Measurements from ENCODE around the gene TFCP2L1.
"Not testable (repeated sequence)": the region's sequence is repeated elsewhere in the genome, so short reads cannot be mapped to it uniquely, and the experiment has no call there.

TFCP2L1 gene

DNA sequence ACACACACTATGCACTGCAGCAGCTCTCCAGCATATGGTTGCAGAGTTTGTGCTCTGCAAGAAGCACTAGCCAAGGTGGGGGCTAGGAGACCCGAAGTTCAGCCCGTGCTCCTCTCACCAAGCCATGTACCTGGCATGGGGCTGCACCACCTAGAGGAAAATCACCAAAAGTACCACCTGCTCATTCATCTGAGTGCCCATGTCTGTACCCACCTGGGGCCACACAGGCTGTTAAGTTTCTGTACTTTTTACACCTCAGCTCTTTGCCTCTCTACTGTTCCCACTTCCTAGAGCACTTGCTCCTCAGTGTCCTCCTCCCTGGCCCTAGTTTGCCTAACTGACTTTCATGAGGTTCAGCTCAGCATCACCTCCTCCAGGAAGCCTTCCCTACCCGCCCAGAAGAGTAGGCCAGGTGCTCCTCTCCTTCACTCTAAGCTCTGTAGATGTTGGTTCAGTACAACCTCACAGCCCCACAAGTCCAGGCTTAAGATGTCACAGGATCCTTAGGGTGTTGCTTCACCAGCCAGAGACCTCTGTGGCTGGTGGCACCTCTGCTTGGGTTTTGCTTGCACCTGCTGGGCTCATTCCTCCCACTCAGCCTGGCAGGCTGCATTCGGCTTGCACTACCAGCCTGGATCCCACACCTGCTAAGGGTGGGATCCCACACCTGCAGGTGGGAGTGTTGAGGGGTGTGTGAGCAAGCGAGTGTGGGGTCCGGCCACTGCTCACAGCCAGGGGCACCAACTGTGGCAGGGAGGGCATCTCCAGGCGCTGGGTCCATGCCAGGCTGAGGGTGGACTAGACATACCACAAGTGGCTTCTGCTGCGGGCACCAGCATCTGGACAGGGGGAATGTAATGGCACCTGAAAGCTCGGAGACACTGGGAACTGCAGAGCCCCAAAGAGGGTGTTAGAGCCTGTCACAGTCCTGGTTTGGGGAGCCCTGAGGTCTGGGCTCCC, 10.2 kb upstream of the TFCP2L1 start:
- no peak for DNase-seq

DNA sequence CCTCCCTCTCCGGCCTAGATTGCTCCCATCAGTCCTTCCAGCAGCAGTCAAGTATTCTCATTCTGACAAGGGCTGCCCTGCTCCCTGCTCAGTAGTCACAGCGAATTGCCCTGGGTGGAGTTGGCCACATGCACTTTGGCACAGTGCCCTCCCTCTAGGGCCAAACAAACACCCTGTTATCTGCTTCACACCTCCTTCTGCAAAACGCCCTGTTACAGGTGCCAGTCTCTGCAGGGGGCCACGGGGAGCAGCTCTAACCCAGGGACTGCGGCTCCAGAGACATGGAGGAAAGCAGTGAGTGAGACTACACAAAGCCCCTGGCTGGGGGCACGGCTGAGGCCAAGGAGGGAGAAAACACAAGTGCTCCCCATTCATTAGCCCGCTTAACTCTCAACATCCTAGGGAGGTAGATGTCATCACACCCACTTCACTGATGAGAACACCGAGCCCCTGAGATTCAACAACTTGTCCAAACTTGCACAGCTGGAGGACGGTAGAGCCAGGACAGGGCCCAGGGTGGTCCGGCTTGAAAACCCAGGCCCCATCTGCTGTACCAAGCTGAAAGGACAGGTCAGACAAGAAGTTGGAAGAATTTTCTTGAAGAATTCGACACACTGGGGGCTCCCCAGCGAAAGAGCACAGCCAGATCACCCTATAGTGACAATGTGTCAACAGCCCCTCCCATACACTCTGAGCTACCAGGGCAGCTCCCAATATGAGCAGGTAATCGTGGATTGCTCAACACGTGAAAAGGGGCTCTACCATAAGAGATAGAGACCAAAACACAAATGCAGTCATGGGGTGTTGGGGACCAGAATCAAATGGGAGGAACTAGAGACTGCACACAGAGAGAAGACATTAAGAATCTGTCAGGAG, 8.7 kb upstream of the TFCP2L1 start:
- no peak for DNase-seq

DNA sequence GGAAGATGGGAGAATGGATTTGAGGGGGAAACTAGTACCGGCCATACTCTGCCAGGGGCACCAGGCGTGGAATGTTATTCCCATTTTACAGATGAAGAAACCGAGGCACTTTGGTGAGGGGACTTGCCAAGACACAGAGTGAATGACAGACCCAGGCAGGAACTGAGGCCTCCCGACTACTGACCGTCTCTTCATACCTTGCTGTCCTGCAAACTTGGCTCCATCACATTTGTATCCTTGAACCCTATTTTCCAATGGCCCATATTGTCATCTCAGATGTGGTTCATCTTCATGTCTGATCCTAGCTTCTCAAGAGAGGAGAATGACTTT, 6.2 kb upstream of the TFCP2L1 start:
- DNase-seq, result no peak

DNA sequence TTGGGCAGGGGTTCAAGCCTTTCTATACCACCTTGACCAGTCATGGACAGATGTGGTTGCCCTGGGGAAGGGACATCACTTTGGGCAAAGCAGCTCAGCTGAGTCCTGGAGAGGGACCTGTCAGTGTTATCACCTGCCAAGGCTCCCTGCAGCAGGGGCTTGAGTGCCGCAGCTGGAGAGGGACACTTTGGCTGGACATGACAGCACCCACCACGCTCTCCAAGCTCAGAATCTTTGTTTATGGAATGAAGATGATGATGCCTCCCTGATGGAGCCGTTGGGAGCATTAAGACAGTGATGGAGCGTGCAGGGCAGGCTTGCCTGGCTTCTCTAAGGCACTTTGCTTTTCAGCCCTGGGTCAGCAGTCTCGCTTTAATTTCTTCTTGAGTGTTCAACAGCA, 4.3 kb upstream of the TFCP2L1 start:
- DNase-seq, result no peak

DNA sequence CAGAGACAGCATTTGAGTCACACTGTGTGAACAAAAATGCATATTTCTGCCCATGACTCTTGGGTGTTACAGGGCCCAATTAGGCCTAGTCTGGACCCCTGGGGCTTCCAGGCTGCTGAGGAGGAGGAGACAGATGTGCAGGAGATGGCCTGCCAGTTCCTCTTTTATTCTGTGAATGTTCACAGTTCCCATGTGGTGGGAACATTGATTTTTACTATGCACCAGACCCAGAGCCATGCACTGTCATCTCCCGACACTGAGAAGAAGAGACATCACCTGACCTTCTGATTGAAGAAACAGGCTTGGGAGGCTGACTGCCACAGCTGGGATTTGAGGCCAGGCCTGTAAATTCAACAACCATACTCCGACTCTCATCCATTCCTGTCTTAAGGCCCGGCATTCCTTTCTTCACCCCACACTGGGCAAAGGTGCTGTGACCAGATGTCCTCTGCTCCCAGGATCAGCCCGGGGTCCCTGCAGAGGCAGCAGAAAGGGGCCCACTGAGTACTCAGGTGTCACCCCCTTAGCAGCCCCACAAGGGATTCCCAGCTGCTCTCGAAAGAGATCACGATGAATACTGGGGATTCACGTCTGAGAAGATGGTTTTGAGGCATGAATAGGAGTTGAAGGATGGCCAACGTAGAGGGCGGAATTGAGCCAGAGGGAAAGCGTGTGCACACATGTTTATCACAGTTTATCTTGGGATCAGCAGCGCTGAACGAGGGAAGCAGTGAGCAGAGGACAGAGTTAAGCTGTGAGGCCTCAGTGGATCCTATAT, 3.6 kb upstream of the TFCP2L1 start:
- DNase-seq, result no peak

DNA sequence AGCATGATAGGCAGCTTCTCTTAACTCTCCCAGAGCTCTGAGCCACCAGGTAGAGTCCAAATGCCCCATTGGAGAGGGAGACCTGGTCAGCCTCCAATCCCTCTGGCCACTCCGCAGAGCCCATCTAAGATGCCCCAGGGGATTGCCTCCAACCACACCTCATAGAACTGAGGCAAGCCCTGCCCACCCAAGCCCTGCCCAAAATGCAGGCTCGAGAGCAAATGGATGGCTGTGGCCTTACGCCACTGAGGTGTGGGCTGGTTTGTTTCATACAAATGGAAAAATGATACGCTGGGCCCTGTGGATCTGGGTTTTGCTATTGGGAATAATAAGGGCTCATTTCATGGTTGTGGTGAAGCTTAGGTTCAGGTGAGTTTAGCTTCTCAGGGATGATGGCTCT, 3.0 kb upstream of the TFCP2L1 start:
- DNase-seq, result no peak

DNA sequence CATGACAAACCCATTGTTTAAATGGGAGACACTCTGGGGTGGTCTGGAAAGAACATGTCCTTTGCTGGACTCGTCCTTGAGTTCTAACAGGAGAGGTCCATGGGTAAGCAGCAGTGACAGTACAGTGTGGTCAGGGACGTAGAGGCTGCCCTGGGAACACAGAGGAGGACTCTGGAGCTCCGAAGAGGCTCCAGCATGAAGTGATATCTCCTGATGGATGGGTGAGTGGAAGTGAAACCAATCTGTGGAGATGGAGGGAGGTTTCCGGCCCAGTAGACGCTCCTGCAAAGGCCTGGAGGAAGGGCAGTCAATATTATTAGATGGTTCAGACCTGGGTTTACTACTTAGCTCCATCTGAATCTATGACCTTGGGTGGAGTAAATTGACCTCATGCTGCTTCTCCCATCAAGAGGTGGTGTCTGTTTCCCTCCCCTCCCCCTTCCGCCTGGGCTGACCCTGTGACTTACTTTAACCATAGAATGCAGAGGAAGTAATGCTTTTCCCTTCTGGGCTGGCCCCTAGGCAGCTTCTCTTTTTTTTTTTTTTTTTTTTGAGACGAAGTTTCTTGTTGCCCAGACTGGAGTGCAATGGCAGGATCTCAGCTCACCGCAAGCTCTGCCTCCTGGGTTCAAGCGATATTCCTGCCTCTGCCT, 2.3 kb upstream of the TFCP2L1 start:
- DNase-seq, result no peak

DNA sequence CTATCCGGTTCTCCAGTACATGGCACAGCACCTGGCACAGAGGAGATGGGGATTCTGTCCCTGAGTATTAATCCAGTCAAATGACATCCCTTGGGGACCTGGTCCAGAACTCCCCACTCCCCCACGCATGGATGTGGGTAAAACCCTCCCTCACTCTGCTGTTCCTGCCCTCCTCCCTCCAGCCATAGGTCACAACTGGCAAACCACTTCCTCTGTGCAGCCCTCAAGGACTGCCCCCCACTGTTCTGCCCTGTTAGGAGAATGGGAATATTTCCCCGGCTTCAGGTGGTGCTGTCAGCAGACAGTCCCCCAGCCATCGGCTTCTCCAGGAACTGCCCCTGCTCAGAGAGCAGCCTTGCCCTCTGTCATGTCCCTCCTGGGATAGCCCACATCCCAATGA, 1.5 kb upstream of the TFCP2L1 start:
- DNase-seq, result no peak

DNA sequence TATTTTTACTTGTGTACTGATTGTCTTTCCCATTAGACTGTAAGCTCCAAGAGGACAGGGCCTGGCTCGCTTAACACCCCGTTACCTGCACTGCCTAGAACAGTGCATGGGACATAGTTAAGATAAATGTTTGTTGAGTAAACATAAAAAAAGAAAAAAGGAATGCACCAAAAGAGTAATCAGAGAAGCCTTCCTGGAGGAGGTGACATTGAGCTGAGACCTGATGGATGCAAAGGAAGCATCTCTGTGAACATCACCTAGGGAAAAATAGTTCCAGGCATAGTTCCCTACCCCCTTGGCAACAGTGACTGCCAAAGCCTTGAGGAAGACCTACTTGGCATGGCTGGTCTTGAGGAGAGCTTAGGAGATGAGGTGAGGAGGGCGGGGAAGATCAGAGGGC, 924 bp upstream of the TFCP2L1 start:
- DNase-seq, result no peak

DNA sequence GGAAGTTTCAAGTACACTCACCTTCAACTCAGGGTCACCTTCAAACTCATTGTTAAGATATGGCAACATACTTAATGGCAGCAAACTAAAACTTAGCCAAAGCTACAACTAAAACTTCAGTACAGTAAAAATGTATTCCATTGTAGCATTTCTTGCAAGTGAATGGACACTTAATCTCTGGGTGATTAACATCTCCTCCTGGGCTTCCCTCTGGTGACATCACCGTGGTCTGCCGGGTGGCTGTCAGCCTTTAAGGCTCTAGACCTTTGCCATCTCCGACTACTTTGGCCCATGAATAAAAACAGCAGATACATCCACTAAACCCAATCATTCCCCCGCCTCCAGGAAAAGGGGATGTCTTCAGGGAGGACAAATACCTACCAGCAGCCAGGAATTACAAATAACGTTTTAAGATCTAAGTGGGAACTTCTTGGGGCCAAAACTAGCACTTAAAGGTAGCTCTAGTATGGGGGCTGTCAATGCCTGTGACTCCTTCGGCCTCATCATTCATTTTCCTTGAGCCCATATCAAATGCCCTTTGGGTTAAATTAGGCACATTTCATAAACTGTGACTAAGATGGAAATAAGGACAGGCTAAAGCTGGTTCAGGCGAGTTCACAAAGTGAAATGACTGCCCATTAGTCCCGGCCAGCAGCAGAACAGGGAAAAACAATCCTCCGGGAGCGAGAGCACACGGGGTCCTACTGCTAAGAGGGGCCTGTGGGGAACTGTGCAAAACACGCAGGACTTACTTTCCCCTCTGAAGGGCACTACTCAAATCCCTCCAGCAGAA, 1.1 kb downstream of the TFCP2L1 start:
- no peak for DNase-seq

DNA sequence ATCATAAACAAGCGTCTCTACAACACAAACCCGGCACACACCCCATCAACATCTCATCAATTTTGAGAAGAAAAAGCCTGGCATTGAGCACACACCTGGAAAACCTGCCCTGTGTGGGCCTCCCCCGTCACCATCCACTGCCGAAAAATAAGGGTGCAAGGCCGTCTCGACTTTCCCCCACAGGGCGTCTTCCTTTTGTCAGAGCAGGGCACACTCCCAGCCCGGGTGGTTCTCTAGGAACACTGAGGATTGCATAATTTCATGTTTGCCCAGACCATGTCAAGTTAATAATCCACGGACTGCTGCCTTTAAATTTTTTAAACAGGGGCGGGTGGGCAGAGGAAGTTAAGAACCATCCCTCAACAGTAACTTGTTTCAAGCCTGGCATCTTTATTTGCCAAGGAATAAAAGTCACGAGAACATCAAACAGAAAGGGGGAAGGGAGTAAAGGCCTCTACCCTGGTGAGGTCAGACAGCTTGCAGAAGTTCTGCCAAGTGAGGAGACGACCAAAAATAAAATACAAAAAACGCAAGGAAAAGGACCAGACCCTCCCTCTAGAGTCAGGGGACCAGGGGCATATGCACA, 2.1 kb downstream of the TFCP2L1 start:
- no peak for DNase-seq

DNA sequence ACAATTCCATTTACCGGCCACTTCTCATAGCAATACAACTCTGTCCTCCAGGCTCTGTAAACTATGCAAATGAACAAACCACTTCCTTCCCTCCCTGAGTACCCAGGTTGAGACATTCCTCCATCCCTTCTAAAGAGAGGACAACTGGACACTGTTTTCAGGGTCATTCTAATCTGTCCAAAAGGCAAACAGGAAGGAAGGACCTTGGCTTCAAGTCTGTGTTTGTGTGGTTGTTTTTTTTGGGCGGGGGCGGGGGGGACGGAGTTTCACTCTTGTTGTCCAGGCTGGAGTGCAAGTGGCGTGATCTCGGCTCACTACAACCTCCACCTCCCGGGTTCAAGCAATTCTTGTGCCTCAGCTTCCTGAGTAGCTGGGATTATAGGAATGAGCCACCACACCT, 3.3 kb downstream of the TFCP2L1 start:
- no peak for DNase-seq

DNA sequence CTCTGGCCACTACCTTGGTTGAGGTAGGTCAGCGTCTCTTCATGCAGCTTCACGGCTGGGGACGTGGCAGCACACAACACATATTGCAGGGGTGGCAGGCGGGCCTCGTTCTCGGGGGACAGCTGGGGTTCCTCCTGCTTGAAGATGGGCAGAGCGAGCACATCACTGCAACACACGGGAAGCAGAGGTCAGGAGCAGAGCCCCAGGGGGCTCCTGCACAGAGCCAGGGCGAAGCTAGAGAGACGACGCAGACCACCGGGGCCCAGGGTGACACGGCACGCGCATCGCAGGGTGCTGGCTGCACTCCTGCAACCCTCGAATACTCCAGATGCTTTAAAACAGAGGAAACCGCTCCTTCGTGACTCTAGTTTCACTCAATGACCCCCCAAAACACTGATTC, 3.9 kb downstream of the TFCP2L1 start:
- DNase-seq, result no peak

DNA sequence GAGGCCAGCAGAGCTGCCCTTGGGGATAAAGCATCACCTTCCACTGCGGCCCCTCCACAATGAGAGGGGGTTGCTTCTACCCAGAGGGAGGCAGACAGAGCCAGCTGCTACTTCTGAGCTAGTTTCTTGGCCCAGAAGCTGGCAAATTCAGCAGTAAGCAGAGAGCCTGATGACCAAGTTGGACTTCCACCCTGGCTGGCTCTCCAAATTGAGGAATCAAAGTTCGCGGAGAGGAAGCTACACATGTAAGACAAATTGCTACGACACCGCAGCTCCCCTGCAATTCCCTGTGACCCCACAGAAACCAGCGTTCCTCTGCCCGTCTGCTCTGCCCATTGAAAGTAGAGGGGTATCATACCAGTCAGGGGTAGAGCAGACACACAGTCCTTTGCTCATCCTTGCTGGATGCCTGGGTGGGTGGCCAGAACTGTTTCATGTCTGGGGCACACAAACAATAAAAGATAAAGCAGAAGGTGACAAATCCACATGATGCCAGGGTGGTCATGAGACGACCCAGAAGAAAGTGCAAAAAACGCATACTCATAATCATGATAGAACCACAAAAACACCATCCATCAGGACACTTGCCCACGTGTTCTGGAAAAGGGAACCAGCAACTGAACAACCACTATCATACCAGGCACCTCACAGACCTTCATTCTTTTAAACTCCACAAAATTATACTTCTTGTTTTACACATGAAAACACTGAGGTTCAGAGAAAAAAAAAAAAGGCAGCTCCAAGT, 5.4 kb downstream of the TFCP2L1 start:
- no peak for DNase-seq

DNA sequence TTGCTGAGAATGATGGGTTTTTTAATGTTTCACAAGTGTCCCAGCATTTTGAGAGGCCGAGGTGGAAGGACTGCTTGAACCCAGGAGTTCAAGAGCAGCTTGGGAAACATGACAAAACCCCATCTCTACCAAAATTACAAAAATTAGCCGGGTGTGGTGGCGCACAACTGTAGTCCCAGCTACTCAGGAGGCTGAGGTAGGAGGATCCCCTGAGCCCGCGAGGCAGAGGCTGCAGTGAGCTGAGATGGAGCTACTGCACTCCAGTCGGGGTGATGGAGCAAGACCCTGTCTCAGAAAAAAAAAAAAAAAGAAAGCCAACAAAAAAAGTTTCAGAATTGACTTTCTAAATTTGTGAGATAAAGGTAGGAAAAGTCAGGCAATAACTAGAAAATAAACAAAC, 8.7 kb downstream of the TFCP2L1 start:
- no peak for DNase-seq

DNA sequence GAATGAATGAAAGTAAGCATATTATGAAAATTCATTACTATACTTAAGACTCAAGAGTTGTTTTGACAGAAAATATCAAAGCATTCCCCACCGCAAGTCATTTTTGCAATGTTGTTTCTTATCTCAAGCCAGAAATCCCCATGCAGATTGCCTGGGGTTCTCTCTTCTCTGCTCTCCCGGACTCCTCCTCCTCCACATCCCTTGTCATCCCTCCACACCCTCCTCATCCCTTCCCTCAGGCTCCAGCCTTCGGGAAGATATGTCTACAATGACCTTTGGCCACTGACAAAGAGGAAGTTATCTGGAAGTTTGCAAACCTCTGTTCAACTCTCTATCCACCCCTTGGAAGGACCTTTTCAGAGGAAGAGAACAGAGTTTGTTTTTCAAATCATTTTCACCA, 11.9 kb downstream of the TFCP2L1 start:
- DNase-seq, result no peak

DNA sequence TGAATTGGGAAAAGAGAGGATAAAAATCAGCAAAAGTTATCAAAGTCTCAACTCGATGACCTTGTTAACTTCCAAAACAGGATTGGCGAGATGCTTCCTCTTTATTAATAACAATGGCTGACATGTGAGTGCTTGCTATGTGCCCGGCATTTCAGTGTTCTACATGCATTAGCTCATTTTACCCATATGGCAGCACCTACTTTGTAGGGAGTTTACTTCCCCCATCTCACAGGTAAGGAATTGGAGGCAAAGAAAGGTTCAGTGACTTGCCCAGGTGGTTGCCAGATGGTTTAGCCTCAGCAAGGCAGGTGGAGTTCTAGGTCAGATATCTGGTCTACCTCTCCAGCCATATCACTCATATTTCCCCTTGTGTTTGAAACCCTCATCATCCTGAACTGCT, 12.4 kb downstream of the TFCP2L1 start:
- no peak for DNase-seq

DNA sequence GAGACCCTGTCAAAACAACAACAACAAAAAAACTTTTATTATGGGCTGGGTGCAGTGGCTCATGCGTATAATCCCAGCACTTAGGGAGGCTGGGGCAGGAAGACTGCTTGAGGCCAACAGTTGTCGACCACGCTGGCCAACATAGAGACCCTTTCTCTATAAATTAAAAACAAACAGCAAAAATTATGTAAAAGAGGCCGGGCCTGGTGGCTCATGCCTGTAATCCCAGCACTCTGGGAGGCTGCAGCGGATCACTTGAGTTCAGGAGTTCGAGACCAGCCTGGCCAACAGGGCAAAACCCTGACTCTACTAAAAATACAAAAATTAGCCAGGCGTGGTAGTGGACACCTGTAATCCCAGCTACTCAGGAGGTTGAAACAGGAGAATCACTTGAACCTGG, 15.6 kb downstream of the TFCP2L1 start:
- DNase-seq, result not testable (repeated sequence)

DNA sequence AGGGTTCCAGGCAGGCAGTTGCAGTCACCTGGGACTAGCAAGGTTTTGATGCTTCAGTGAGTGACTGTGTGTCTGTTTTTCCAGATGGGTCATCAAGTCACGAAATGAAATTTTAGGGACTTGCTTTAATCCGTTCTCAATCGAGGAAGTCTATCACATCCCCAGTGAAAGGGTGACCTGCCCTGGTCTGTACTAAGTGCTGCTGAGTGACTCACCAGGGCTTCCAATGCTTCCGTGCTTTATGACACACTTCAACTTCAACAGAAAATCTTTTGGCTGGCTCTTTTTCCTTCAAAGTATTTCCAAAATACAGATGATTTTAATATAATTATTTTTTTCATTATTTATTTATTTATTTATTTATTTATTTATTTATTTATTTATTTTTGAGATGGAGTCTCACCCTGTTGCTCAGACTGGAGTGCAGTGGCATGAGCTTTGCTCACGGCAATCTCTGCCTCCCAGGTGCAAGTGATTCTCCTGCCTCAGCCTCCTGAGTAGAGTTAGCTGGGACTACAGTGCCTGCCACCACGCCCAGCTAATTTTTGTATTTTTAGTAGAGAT, 18.4 kb downstream of the TFCP2L1 start:
- no peak for DNase-seq

DNA sequence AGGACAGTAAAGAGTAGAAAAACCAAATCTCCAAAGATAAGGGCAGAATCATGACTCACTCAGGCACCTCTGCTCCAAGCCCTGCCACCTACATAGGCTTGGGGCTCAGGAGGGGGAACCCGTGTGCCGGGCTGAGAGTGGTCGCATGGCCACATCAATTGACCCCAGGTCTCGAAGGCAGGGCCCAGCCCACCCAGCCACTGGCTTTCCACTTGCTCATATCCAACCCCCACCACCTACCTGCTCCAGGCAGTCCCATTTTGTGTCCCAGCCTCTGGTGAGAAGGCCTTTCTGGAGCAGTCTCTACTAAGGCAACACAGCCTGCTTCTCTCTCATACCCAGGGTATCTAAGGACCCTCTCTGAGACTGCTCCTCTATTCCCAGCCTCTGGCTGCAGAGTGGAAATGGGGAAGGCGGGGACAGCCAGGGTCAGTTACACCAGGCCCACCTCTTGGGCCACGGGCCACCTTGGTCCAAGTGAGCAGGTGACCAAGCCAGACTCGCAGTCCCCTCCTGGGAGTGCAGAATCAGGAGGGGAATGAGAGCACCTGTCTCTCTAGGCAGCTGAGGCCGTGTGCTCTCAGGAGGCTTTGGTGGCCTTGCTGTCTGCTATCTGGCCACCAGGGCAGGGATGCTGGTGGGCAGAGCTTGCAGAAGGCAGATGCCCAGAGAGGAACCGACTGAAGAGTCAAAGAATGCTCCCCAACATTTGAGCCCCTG, 20.8 kb downstream of the TFCP2L1 start:
- no peak for DNase-seq

Data from stimulated activated CD4-positive, alpha-beta T cell treated with anti-CD3 and anti-CD28 coated beads, Interleukin-12 subunit alpha, Interleukin-12 subunit beta, amount 100 ng/mL, for 4 hours (primary cell).